ENCODE measurements around the gene KLHL26. TPM values are rescaled to one million over a fixed set of nuclear protein-coding genes. Genes with fewer than 3 reads are reported as not detected.

The KLHL26 gene
- total RNA-seq: 9.7 TPM

GRCh38 chr19:18636969-18637629 is at the start of gene KLHL26:
KLHL26 (plus strand) TSS chr19:18637028; CDS start chr19:18637055, 27 bp downstream.

GRCh38 chr19:18588611-18589379 is 48.0 kb upstream of the KLHL26 start, which contains the start of gene REX1BD:
REX1BD (plus strand) TSS chr19:18588798; CDS start chr19:18588802, 4 bp downstream.

DNA sequence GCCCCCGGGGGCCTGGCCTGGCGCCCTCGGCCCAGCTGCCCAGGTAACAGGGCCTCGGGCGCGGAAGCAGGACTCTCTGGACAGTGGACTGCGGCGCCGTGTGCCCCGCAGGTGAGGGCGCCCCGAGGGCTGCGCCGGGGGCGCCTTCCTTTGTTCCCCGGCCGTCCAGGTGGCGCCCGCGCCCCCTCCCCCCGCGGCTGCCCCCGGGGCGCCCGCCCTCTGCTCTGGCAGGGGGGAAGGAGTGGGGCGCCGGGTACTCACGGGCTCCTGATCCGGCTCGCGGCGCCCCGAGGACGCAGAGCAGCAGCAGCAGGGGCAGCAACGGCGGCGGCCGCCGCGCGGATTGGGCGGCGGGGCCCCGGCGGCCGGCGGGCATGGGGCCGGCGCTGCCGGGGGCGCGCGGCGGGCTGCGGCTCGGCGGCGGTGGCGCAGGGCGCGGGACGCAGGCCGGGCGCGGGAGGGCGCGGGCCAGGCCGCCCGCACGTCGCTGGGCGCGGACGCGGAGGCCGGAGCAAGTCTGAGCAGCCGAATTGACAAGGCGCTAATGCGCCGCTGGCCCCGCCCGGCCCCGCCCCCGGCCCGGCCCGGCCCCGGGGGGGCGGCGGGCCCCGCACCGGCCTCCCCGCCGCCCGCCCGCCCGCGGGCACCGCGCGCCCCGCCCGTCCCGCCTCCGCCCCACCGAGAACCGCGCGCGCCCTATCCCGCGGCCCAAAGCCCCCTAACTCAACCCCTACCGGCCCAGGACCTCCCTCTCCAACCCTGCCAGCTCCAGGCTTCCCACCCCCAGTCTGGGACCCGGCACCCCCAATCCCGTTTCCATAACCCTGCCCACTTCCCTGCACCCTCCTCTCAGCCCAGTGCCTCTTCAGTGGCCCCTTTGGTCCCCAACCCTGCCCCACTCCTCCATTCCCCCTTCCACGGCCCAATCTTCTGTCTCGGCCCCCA is 30.3 kb upstream of the KLHL26 start, which contains the start of gene CRLF1:
CRLF1 (minus strand) TSS at position 519 of the 945 bp plus-strand sequence; CDS start at position 376, 143 bp downstream.

GRCh38 chr19:18612772-18613588 is 23.8 kb upstream of the KLHL26 start, which contains the start of gene TMEM59L:
TMEM59L (plus strand) TSS chr19:18612870; CDS start chr19:18612959, 89 bp downstream.

GRCh38 chr19:18683109-18683957 is 46.5 kb downstream of the KLHL26 start, which contains the start of gene CRTC1:
CRTC1 (plus strand) TSS chr19:18683680; CDS start chr19:18683703, 23 bp downstream.

Small RNA genes within 50 kb of the gene (small RNA-seq; reads per million reads assigned to genes)
- gene RN7SL155P (ENCODE audit: low replicate concordance): not detected

Other genes with a start within 250 kb of the KLHL26 start
- gene LRRC25, start 239.4 kb upstream of the KLHL26 start, total RNA-seq: 0.31 TPM
- gene SSBP4, start 217.6 kb upstream of the KLHL26 start, total RNA-seq: 53.5 TPM
- gene ISYNA1, start 198.9 kb upstream of the KLHL26 start, total RNA-seq: 79.8 TPM
- gene ELL, start 115.0 kb upstream of the KLHL26 start, total RNA-seq: 8.1 TPM
- 141 TPM for gene FKBP8, start 93.5 kb upstream of the KLHL26 start, total RNA-seq
- gene KXD1, start 79.2 kb upstream of the KLHL26 start, total RNA-seq: 34.4 TPM
- gene UBA52, start 65.2 kb upstream of the KLHL26 start, total RNA-seq: 542 TPM
- gene REX1BD, start 48.2 kb upstream of the KLHL26 start, total RNA-seq: 26.9 TPM
- gene CRLF1, start 30.2 kb upstream of the KLHL26 start, total RNA-seq: 2.8 TPM
- gene TMEM59L, start 24.2 kb upstream of the KLHL26 start, total RNA-seq: 48.5 TPM
- gene CRTC1, start 46.7 kb downstream of the KLHL26 start, total RNA-seq: 17.2 TPM
- not detected for gene COMP, start 154.3 kb downstream of the KLHL26 start, total RNA-seq
- 51.6 TPM for gene UPF1, start 194.9 kb downstream of the KLHL26 start, total RNA-seq

All from parietal lobe (tissue), 2 donors.